K562 (cell line): ENCODE results near the gene CALML4. TPM values are rescaled to one million over a fixed set of nuclear protein-coding genes. Genes with fewer than 3 reads are reported as not detected.

Experiments
- CTCF ChIP-seq, 3 experiments: IDR thresholded peaks in 2 of 3; conservative IDR thresholded peaks in 1 of 3; 2 replicates each; pipeline ENCODE4 v1.5.1; 2011 to 2012; ENCODE audit warnings: low read length in 3 of 3, mild to moderate bottlenecking in 3 of 3, control low read depth in 2 of 3, improper control_type of control experiment in 1 of 3, inconsistent platforms in 1 of 3, low read depth in 1 of 3, mixed read lengths in 1 of 3, moderate library complexity in 1 of 3; ENCODE audit not compliant: insufficient read depth in 2 of 3
- FOXJ2 ChIP-seq: fragments of 200-800 bp; sonication (Bioruptor generic); IDR thresholded peaks from 2 replicates; pipeline ENCODE4 v1.6.1; 2016; ENCODE audit warnings: missing genetic modification characterization, missing compliant biosample characterization
- HOMEZ ChIP-seq: fragments of 250-450 bp; sonication (Bioruptor Pico); IDR thresholded peaks from 2 replicates; pipeline ENCODE4 v1.4.0; 2020; ENCODE audit warnings: mild to moderate bottlenecking, moderate library complexity
- MAFG ChIP-seq: fragments of 450-650 bp; conservative IDR thresholded peaks from 2 replicates; pipeline ENCODE4 v1.6.1; 2016; ENCODE audit warnings: missing genetic modification characterization, missing compliant biosample characterization
- PHB2 ChIP-seq: fragments of 450-650 bp; IDR thresholded peaks from 2 replicates; pipeline ENCODE4 v1.6.1; 2017; ENCODE audit warnings: low read depth
- RBBP5 ChIP-seq: fragments of 200-600 bp; sonication (generic); IDR thresholded peaks from 2 replicates; pipeline ENCODE4 v1.6.1; 2012; ENCODE audit warnings: borderline replicate concordance, mild to moderate bottlenecking, low read length, control low read depth, inconsistent platforms; ENCODE audit not compliant: insufficient read depth, poor library complexity, severe bottlenecking
- SREBF2 ChIP-seq: sonication (generic); formaldehyde crosslinking; IDR thresholded peaks from 2 replicates; pipeline ENCODE4 v1.4.0; 2020; ENCODE audit warnings: mild to moderate bottlenecking, missing genetic modification reagents
- YY1 ChIP-seq, 3 experiments: IDR thresholded peaks; 2 replicates each; pipeline ENCODE4 v1.6.1; 2011; ENCODE audit warnings: low read length in 2 of 3, mild to moderate bottlenecking in 2 of 3, moderate library complexity in 2 of 3, borderline replicate concordance in 1 of 3, control low read depth in 1 of 3, low read depth in 1 of 3; ENCODE audit not compliant: insufficient read depth in 3 of 3, insufficient replicate concordance in 2 of 3, control insufficient read depth in 1 of 3, insufficient read length in 1 of 3; ENCODE audit errors: extremely low read depth in 1 of 3
- ZBTB40 ChIP-seq, 2 experiments: fragments of 450-650 bp in 1 of 2; sonication (generic) in 1 of 2; formaldehyde crosslinking in 1 of 2; IDR thresholded peaks; 2 replicates each; pipeline versions ENCODE4 v1.7.1 to v1.9.0; 2016 to 2022; ENCODE audit warnings: inconsistent platforms in 1 of 2, mild to moderate bottlenecking in 1 of 2, missing genetic modification reagents in 1 of 2
- ZNF445 ChIP-seq: fragments of 250-450 bp; sonication (Bioruptor Pico); IDR thresholded peaks from 2 replicates; pipeline ENCODE4 v1.4.0; 2020; ENCODE audit warnings: low read depth, mild to moderate bottlenecking, moderate library complexity
- polyA plus RNA-seq, 8 experiments: library from polyadenylated mRNA; depleted of rRNA in 4 of 8; stranded (reverse) in 5 of 8; unstranded in 3 of 8; fragments of >200 nt; fragmentation: Nextera tagmentation in 2 of 8; fragmentation: Illumina TruSeq in 1 of 8; extraction: Ambion mirVana in 2 of 8; extraction: Trizol in 1 of 8; gene quantifications; 2 replicates each; pipeline versions ENCODE4 v1.2.1 to v1.2.3, GENCODE V29; 2011 to 2014; ENCODE audit warnings: inconsistent platforms in 1 of 8, missing spikeins in 1 of 8
- total RNA-seq, 7 experiments: library from RNA; depleted of rRNA in 6 of 7; stranded (reverse); fragments of >200 nt in 6 of 7; fragmentation: Illumina TruSeq in 2 of 7; extraction: Trizol in 2 of 7; gene quantifications; 2 replicates each; pipeline versions ENCODE4 v1.2.1 to v1.2.3, GENCODE V29; 2011 to 2021; ENCODE audit warnings: low replicate concordance in 1 of 7

CALML4 gene
- total and polyA plus RNA-seq, 9 of the 15 experiments (the other 6 are each of a cell fraction or from before 2014, with no cell fraction given), result 2.8 to 30.6 (median 15.5) TPM

GRCh38 chr15:68205954-68206539 is 915 bp upstream of the CALML4 start (continued):
- TF ChIP-seq ZBTB40 (IDR thresholded peaks at IDR 0.05) (peak; percentile 61; the same call in 1 of the 2 replicates), ZBTB40 (CRISPR knock-in tag; IDR thresholded peaks at IDR 0.05) (no peak), FOXJ2 (tag) (no peak), MAFG (tag) (no peak), ZNF445 (CRISPR knock-in tag) (no peak), PHB2 (no peak), RBBP5 (peak; percentile 28), HOMEZ (no peak), SREBF2 (CRISPR knock-in tag) (no peak), YY1 (IDR thresholded peaks at IDR 0.05; ENCODE audit: borderline replicate concordance in 1 of 3, control insufficient read depth in 1 of 3, extremely low read depth in 1 of 3, insufficient read depth in 3 of 3, insufficient read length in 1 of 3, insufficient replicate concordance in 2 of 3, low read depth in 1 of 3, low read length in 2 of 3) (peak in 1 of 3 experiments; percentile 30), CTCF (IDR thresholded peaks at IDR 0.05 in 2 of 3, conservative IDR thresholded peaks at IDR 0.05 in 1 of 3; ENCODE audit: insufficient read depth in 2 of 3, low read depth in 1 of 3, low read length in 3 of 3) (no peak)
